GM20431 (cell line): ENCODE data around the gene S100A9.
"Not testable (repeated sequence)": the region's sequence is repeated elsewhere in the genome, so short reads cannot be mapped to it uniquely, and the experiment has no call there.

Source experiments
- in situ Hi-C: fragments of 300-500 bp; cut with MseI, MboI; formaldehyde crosslinking; loops from one replicate; pipeline ENCODE4 v1.15.0; 2020; ENCODE audit warnings: low sequenced_read_pairs; ENCODE audit not compliant: unreplicated experiment

Gene S100A9

DNA sequence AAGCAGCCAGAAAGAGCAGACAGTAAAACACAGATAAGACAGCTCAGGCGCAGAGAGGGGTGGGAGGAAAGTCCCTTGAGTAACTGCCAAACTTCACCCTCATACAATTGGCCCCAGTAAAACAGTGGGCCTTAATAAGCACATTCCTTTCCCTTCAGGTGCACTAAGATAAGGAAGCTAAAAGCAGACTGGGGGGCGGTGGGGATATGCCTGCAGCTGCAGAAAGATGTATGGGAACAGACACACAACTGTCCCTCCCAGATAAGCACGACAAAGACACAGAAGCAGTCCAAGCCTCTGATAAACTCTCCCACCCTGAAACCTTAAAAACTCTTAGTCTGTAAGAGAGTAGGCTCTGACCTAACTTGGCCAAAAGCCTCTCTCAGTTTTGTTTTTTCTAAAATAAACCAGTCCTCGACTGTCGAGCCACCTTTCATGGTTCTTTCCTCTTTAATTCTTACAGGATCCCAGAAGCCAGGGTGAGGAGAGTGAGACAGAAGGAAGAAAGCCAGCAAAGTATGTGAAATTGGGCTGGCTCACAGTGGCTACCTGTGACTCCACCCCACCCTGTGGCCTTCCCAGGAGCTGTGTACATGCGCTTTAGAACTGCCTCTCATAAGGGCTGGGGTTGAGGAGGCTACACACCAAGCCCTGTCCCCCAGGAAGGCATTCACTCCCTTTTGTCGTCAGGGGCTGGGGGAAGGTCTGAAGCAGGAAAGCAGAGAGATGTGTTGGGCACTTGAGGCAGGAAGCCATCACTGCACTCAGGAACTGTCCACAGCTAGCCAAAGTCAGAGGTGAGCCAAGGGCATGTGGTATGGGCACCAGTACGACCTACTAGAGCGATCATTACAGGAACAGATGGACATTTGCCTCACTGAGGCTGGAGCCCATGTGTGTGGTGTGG is 13.6 kb upstream of the S100A9 start:
- in situ Hi-C loops, result no loop called here

DNA sequence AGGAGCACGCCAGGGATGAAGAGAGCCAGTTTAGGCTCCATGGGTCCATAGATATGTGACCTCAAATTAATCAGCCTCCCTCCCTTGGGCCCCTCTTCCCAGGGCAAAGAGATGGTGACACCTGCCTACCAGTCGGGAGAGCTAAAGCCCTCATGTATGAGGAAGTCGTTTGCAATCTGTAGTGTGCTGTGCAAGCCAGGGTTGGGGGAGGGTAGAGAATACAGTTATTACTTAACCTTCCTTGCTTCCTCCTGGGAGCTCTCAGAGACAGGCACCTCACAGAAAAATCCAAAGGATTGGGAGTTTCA is 13.0 kb upstream of the S100A9 start:
- in situ Hi-C loops, result no loop called here

DNA sequence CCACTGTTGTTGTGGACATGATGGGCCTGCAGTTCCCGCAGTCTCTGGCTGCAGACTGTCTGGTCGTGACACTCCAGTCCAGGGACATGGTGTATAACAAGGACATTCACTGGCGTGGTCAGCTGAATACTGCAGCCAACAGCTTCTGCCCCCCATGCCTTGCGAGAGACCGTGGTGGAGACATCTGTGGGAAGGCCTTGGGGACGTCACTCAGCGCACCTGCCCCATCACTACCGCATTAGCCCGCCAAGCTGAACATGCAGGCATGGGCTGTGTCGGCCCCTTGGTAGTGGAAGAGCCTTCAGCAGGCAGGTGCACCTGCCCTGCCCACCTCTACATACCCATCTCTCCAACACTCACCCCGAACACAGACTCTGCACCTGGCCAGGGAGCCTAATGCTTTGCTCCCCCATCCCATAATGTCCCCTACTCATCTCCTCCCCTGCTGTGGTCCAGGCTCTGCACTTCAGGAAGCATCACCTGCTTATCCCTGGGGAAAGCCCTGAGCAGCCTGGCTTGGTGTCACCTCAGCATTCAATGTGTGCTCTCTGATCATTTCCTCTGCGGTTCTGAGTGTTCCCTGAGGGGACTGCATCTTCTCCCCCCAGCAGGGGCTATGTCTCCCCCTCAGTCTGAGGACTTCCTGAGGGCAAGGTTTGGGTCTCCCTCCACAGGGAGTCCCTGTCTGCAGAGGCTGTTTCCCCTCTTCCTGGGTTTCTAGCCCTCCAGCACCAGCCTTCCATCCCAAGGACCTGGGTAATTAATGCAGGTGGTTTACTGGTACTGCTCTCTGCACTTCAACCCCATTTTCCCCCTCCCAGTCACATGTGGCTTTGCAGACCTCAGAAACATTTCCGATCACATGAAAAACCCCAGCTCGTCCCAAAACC is 12.2 kb upstream of the S100A9 start:
- in situ Hi-C loops, result no loop called here

DNA sequence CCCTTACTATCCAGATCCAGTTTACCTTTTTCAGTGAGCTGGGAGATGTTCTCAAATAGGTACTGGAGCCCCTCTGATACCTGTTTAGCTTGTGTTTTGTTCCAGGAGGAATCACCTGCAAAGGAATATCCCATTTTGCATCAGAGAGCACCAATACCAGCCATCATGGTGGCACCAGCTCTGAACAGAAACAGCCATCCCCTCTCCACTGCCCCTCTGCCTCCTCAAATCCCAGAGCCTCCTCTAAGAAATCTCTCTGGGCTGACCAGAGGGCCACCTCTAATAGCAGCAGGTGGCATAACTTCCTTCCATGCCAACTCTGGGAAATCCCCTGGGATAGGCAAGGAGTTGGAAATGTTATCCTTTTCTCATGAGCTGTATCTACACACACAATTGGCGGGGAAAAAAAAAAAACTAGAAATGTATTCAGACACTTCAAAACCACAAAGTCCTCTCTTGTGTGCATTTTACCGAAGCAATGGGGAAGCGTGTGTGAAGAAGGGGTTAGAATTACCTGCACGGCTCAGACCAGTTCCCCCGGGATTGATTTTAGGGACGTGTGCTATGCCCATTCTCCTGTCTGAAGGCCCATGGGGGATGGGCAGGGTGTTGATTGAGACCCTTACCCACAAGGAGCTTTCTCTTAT is 11.5 kb upstream of the S100A9 start:
- in situ Hi-C loops, result no loop called here

DNA sequence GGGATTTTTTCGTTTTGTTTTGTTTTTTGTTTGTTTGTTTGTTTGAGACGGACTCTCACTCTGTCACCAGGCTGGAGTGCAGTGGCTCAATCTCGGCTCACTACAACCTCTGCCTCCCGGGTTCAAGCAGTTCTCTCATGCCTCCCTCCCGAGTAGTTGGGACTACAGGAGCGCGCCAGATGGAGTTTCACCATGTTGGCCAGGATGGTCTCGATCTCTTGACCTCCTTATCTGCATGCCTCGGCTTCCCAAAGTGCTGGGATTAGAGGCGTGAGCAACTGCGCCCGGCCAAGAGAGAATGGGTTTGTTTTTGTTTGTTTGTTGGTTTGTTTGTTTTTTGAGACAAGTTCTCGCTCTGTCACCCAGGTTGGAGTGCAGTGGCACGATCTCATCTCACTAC is 10.6 kb upstream of the S100A9 start:
- in situ Hi-C loops, result not testable (repeated sequence)

DNA sequence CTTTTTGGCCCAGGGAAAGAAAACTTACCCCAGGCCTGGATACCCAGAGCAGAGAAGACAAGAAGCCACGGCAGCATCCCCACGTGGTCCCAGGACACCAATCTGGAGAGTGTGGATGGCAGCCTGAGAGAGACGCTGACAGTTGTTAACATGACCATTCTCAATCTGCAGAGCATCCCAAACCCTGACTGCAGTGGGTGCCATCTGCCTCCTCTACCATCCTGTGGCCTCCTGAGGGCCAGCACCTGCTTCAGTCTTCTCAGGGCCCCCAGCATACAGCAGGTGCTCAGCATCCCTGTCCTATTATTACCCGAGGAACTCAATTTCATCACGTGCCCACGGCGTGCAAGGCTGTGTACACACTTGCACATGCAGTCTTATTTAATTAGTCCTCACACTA is 9.8 kb upstream of the S100A9 start:
- in situ Hi-C loops, result no loop called here

DNA sequence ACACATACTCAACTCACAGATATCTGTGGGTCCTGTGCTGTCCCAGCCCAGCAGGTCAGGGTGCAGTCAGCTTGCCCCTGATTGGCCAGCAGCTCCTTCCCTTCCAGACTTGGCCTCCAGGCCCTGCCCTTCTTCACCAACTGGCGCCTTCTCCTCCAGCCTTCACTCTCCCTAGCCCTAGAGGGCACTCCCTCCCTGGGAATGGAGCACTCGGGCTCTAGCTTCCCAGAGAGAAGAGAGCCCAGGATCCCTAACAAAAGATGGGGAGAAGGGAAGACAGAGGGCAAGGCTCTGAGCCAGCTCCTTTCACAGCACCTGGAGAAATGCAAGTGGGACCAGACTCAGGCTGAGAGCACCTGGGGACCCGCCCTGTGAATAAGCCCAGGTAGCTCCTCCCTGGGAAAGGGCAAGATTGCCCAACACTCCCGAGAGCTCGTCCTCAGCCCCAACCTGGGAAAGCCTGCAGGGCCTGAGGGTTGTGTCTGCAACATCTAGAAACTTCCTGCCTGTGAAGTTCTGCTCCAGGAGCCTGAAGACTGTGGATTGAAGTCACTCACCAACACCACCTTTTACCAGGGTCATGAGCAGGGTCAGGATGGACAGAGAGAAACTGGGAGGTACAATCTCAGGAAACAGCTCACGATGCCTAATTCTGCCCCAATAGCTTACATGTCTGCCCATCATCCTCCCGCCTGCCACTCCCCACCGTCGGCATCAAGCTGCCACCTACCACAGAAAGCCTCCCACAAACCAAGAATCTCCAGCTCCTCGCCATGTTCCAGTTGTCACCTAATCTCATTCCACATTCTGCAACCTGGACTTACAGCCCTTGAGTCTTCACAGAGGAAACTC is 8.9 kb upstream of the S100A9 start, which contains the start of gene PGLYRP4:
TSS of gene PGLYRP4 (minus strand) at position 331 of the 852 bp plus-strand sequence. CDS start 909 bp downstream, outside the sequence.
- in situ Hi-C loops, result no loop called here

DNA sequence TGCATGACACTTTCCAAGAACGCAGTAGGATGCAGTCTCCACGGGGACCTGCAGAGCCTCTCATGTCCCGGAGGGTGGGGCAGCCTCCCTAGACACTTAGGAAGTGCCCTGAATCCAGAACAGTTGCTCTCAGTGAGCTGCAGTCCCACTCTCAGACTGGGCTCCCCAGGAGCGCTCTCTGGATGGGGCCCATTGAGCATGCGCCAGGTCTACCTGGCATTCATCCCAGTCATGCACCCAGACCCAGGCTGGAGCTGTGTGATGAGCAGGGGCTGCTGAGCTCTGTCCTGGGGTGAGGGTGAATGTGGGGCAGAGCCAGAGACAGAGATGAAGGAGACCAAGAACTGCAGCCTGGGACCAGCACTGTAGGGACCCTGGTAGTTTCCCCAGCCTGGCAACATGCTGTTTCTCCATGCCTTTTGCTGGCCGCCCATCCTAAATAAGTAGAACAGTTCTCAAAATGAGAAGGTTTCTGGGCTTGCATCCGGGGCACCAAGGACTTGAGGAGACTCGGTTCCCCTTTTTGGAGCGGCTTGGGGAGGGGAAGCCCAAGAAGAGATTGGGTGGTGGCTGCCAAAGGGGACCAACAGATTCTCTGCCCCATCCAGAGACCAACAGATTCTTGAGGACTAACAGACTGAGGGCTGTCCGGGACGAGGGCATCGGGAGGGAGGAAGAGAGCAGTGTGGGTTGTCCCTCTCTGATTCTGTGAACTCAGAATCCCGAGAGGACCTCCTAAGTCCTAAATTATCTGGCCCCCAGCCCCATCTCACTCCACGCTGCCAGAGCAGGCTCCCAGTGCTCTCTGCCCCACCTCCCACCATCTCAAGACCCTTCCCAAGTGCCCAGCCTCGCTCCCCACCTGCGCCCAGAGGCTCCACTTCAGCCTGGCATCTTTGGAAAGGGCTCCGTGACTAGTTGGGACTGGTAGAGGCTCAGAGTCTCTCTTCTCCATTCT is 8.0 kb upstream of the S100A9 start:
- in situ Hi-C loops, result loop anchor here (10.0 kb wide), 1 partner anchor 125 kb away; no protein-coding TSS in a partner anchor

DNA sequence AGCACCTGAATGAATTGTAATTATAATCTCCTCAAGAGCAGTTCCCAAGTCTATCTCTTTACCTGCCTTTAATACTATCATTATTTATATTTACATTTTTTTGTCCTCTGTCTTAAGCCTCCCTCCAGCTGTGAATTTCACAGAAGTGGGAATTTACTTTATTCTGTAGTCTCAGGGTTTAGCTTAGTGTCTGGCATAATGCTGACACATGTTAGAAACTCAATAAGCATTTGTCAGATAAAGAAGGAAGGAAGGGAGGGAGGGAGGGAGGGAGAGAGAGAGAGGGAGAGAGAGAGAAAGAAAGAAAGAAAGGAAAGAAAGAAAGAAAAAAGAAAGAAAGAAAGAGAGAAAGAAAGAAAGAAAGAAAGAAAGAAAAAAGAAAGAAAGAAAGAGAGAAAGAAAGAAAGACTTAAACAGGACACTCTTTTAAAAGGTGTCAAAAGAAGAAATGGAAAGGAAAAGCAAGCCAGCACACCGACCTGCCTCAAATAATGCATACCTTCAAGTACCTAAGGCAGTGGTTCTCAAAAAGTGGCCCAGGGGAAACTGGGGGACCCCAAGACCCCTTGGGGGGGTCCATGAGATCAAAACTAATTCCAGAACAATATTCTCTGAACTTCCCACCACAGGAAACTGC is 7.2 kb upstream of the S100A9 start:
- in situ Hi-C loops, result loop anchor here (10.0 kb wide), 1 partner anchor 124 kb away; no protein-coding TSS in a partner anchor

DNA sequence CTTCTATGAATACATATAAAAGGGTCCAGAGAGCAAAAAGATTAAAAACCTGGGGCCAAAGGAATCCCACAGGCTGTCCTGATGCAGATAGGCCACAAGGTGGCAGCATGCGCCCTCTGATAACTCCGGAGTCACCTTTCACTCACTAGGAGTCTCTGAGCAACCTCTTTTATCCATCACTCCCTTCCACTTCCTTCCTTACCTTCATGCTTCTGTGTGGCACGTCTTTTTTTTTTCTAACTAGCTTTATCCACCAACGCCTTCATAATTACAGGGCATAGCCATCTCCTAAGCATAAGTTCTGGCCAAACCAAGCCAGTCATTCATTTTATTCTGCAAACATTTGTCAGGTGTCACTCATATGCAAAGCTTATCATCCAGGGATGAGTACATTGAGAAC is 5.1 kb upstream of the S100A9 start:
- in situ Hi-C loops, result loop anchor here (10.0 kb wide), 1 partner anchor 122 kb away; no protein-coding TSS in a partner anchor

DNA sequence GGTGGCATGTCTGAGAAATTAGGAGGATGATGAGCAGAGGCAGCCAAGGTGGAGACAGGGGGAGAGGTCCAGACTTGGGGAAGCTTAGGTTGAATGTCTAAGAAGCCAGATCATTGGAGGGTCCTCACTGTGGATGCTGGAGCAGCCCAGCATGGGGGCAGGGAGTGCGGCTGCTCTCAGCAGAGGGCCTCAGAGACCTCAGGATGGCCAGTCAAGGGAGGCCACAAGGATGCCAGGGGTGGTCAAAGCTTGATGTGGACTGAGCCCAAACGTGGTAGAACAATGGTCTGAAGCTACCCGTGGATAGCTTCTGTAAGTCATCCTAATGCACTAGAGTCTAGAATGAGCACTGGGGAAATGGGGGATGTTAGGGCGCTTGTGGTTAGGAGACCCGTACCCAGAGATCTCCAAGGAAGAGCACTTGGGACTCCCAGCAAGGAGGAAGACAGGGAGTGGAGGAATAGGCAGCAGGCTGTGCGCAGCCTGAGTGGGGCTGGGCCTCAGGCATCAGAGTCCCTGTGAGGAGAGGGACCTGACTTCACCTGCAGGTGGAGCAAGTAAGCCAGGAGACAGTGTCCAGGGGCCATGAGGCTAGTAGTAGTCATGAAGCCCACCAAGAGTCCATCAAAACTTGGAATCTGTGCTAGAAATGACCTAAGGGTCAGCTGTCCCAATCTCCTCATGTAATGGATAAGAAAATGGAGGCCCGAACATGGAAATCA is 4.3 kb upstream of the S100A9 start:
- in situ Hi-C loops, result loop anchor here (10.0 kb wide), 1 partner anchor 121 kb away; no protein-coding TSS in a partner anchor

DNA sequence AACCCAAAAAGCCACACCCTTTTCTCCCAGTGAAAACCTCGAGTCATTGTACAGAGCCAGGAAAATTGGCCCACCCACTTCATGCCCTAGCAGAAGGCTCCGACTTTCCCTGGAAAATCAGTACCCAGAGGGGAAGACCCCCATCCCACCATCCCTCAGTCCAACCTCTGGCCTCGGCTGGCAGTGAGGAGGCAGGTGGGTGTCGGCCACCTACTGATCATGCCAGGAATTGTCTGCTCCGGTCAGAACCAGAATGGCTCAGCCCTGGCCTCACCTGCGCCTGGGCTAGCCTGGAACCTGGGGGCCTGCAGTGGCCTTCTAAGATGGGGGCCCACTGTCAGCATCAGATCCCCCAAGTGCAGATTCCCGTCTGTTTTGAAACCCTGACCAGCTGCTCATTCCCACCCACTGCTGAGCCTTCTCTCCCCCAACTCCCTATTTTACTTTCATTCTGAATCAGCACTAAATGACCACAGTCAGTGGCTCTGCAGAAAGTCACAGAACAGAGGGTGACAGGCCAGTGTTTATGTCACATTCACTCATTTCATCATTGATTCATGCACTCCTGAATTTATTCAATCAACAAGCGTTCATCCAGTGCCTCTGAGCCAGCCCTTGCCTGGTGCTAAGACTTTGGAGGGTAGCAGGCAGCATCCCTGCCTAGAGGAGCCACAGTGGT is 3.0 kb upstream of the S100A9 start:
- in situ Hi-C loops, result loop anchor here (10.0 kb wide), 1 partner anchor 120 kb away; no protein-coding TSS in a partner anchor

DNA sequence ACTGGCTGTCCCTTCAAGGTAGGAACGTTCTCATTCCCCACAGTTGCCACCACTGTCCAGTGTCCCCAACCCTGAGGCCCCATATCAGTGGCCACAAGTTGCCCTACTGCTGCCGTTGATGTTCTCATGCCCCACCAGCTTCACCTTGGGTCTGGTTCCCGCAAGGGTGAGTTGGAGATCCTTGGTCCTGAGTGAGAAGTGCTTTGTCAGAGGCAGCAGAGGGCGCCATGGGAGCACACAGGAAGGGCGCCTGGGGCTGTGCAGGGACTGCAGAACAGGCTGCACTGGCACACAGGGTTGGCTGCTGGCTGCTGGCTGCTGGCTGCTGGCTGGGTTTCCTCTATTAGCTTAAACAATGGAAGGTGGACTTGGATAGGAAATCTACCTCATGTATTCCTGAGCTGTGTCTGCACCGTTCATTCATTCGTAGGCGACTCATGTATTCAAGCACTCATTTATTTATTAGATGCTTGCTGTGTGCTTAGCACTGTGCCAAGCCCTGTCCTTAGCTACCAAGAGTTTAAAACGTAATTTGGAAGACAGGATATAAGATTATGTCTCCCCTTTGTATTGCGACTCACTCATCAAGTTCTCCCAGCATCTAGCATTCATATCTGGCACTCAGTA is 2.1 kb upstream of the S100A9 start:
- in situ Hi-C loops, result loop anchor here (10.0 kb wide), 1 partner anchor 119 kb away; no protein-coding TSS in a partner anchor

DNA sequence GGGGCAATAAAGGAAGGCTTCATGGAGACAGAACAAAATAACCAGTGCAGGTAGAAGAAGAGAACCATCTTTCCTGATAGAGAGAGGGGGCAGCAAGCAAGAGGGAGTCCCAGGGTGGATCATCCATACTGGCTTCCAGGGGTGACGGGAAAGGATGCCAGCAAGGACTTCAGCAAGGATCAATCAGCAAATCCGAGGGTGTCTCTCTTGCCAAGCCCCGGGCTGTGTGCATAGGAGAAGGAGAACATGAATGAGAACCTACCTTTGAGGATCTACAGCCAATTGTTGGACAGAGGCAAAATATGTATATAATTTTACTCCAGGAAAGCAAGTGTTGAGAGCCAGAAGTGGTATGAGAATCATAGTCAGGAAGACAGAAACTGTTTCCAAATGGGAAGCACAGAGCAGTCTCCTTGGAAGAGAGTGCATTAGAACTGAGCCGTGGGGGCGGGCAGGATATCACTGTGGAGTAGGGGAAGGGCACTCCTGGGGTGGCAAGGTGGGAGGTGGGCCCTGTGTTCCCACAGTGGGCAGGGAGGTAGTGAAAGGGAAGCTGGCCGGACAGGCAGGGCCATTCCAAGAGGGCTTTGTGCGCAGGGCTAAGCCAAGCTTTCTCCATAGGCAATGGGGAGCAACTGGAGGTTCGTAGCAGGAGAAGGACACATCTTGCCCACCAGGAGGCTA is 1.1 kb upstream of the S100A9 start:
- in situ Hi-C loops, result loop anchor here (10.0 kb wide), 1 partner anchor 118 kb away; no protein-coding TSS in a partner anchor

DNA sequence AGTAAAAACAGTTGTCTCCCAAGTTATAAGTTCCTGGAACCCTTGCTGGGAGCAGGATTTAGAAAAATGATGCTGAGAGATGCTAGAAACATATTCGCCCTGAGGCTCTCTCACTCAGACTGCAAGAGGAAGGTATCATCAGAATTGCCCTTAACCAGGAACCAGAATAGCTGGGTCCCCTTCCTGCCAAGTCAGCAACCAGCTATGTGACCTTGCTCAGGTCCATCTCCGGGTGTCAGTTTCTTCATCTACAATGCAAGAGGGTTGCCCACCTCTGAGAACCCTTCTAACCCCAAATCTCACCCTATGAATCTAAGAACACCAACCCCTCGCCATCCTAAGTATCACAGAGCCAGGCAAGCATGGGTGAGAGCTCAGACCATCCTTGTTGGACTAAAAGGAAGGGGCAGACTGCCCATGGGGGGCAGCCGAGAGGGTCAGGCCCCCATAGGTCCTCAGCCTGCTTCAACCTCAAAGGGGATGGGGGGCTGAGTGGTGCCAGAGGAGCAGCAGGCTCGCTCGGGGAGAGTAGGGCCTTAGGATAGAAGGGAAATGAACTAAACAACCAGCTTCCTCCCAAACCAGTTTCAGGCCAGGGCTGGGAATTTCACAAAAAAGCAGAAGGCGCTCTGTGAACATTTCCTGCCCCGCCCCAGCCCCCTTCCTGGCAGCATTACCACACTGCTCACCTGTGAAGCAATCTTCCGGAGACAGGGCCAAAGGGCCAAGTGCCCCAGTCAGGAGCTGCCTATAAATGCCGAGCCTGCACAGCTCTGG is 390 bp upstream of the S100A9 start:
- in situ Hi-C loops, result loop anchor here (10.0 kb wide), 1 partner anchor 118 kb away; no protein-coding TSS in a partner anchor
